Colonic mucosa (tissue), 4 donors: ENCODE measurements around the gene COL6A3. TPM values are rescaled to one million over a fixed set of nuclear protein-coding genes. Genes with fewer than 3 reads are reported as not detected.

Source experiments
- DNase-seq: peaks from one replicate; pipeline ENCODE4 v3.0.0-alpha.2; 2020
- H3K27ac ChIP-seq: fragments of 200-600 bp; one replicate; pipeline ENCODE4 v1.8.0; 2021
- H3K27me3 ChIP-seq: fragments of 200-600 bp; one replicate; pipeline ENCODE4 v1.8.0; 2021
- H3K36me3 ChIP-seq: fragments of 200-600 bp; one replicate; pipeline ENCODE4 v1.8.0; 2021
- H3K4me1 ChIP-seq: fragments of 200-600 bp; one replicate; pipeline ENCODE4 v1.8.0; 2021; ENCODE audit warnings: mild to moderate bottlenecking
- H3K4me3 ChIP-seq: fragments of 200-600 bp; one replicate; pipeline ENCODE4 v1.8.0; 2021
- H3K9ac ChIP-seq, 2 donors: one replicate each; pipeline ENCODE4 v1.7.0; 2013; ENCODE audit warnings: control low read depth in 2 of 2, low read depth in 2 of 2, low read length in 2 of 2
- H3K9me3 ChIP-seq: fragments of 200-600 bp; one replicate; pipeline ENCODE4 v1.8.0; 2021
- CTCF ChIP-seq: fragments of 200-600 bp; IDR thresholded peaks from one replicate; pipeline ENCODE4 v1.8.0; 2022; ENCODE audit warnings: antibody characterized with exemption, mild to moderate bottlenecking
- intact Hi-C: fragments of 100-400 bp; cut with DNase I; formaldehyde crosslinking; loops from one replicate; pipeline ENCODE4 v1.14.1; 2022
- total RNA-seq, 2 donors: library from RNA; stranded (reverse); fragmentation: NEBNext Ultra II Directional in 1 of 2; extraction: Animal tissue kit (Norgen Biotek cat#: 25700) in 1 of 2; gene quantifications; one replicate each; pipeline ENCODE4 v1.2.1, GENCODE V29; 2021
- donor health status: healthy.
- donor health status: DM: no; HTN: no; CAD: no.
- donor health status: DM: no; HTN: no; CAD: no.

The COL6A3 gene
- total RNA-seq, 2 donors from 2014 or later = 28.4 to 80.9 TPM

- H3K9ac ChIP-seq = no peak overlapping the region
- intact Hi-C loops = no loop called here
Observed at GRCh38 chr2:237447496-237447895, 33.5 kb upstream of the COL6A3 start.

GRCh38 chr2:237446338-237446665 is 32.3 kb upstream of the COL6A3 start:
- Histone ChIP-seq H3K27ac (no peak overlapping the region), H3K36me3 (no peaks in the 10 kb centered on the region), H3K9me3 (no peaks in the 10 kb centered on the region), H3K9ac (no peak overlapping the region), H3K4me1 (no peaks in the 10 kb centered on the region), H3K4me3 (no peak overlapping the region), H3K27me3 (no peaks in the 10 kb centered on the region)
- no peak for TF ChIP-seq CTCF
- no peak for DNase-seq
- intact Hi-C loops = no loop called here

More at GRCh38 chr2:237447496-237447895, 33.5 kb upstream of the COL6A3 start:
- Histone ChIP-seq H3K27me3 (no peaks in the 10 kb centered on the region), H3K4me3 (no peak overlapping the region), H3K4me1 (no peaks in the 10 kb centered on the region), H3K27ac (no peak overlapping the region), H3K9me3 (no peaks in the 10 kb centered on the region), H3K36me3 (no peaks in the 10 kb centered on the region)
- no peak for TF ChIP-seq CTCF
- no peak for DNase-seq

GRCh38 chr2:237445611-237446337 is 31.8 kb upstream of the COL6A3 start:
- Histone ChIP-seq H3K4me3 (no peak overlapping the region), H3K9ac (no peak overlapping the region), H3K9me3 (no peaks in the 10 kb centered on the region), H3K4me1 (no peaks in the 10 kb centered on the region), H3K36me3 (no peaks in the 10 kb centered on the region), H3K27me3 (no peaks in the 10 kb centered on the region), H3K27ac (no peak overlapping the region)
- no peak for TF ChIP-seq CTCF
- no peak for DNase-seq
- intact Hi-C loops = no loop called here

- Histone ChIP-seq H3K36me3 (no peaks in the 10 kb centered on the region), H3K27ac (no peak overlapping the region), H3K9ac (no peak overlapping the region), H3K9me3 (no peaks in the 10 kb centered on the region), H3K4me1 (no peaks in the 10 kb centered on the region), H3K4me3 (no peak overlapping the region), H3K27me3 (no peaks in the 10 kb centered on the region)
- no peak for DNase-seq
- no peak for TF ChIP-seq CTCF
- intact Hi-C loops = no loop called here
Observed at GRCh38 chr2:237444071-237444470, 30.1 kb upstream of the COL6A3 start.

GRCh38 chr2:237441605-237442274 is 27.8 kb upstream of the COL6A3 start:
- Histone ChIP-seq H3K36me3 (no peaks in the 10 kb centered on the region), H3K27ac (no peak overlapping the region), H3K9me3 (no peaks in the 10 kb centered on the region), H3K9ac (no peak overlapping the region), H3K4me3 (no peak overlapping the region), H3K27me3 (no peaks in the 10 kb centered on the region), H3K4me1 (no peaks in the 10 kb centered on the region)
- intact Hi-C loops = no loop called here
- no peak for TF ChIP-seq CTCF
- no peak for DNase-seq
